Inferior parietal cortex (tissue), 1 donor: ENCODE results near the gene GALNT10.
"Not testable (repeated sequence)": the region's sequence is repeated elsewhere in the genome, so short reads cannot be mapped to it uniquely, and the experiment has no call there.

Experiments
- DNase-seq: peaks from one replicate; pipeline ENCODE4 v3.0.0-alpha.2; 2016; ENCODE audit errors: extremely low spot score

Gene GALNT10

DNA sequence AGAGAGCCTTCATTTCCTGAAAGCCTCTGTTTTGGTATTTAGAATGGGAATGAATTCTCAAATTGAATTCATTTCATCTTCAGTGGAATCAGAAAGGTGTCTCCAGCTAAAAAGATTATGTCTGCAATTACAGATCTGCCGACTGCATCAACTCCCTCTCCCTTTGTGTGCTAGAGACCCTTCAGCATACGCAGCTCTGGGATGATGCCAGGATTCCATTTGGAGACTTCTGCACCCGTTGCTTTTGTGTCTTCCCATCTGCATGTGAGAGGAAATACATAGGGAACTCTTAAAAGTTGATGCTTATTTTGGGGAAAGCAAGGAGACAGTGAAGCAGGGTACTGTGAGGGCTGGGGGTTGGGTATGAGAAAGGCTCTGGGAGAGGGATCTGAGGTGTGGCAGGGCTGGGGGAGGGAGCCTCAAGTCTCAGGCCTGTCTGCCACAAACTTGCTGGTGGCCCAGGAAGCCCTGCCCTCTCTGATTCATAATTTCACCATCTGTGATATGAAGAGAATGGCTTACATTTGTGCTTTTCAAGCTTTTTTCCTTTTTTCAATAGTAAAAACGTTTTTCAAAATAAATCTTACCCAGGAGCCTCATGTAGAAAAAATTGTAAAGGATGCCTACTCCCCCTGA lies 165.6 kb downstream of the GALNT10 start:
- no peak for DNase-seq

DNA sequence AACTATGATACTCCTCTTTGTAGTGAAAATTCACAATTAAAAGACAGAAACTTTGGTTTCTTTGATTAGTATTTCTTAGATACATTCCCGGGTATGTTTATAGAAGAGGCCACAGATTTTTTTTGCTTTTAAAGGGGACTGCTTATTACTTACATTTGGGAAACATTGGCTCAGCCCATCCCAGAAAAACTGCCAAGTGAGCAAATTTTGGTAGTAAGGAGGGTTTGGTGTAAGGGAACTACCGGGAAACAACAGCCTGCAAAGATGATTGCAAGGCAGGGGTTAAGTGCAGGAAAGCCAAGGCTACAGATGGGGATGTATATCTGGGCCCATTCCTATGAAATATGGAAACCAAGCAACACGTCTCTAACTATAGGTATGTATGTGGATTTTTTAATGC lies 166.4 kb downstream of the GALNT10 start:
- DNase-seq = no peak

DNA sequence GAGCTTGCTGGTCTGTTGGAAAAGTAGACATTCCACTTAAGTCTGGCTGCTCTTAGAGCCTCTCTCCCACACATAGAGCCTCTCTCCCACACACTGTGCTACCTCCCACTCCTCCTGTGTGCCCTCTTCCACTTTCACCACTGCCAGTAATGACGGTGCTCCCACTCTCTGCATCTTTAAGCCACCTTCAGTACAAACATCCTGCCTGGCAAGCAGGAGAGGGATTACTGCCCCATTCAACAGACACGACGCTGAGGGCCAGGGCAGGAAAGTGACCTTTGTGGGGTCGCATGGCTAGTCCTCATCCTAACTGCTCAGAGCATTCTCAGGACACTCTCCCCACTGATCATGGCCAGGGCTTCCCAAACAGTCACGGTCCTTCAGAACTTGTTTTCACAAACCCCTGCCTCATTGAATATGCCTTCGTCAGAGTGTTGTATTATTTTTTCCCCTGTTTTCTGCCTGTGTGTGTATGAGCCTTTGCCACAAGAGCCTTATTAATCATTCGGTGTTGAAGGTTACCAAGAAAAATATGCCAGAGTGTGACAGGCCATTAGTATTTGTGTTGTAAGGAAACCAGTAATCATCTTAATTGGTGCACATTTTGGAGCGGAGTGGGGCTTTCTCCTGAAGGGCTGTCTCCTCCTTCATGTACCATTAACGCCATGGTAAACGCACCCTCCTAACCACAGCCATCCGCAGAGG lies 168.1 kb downstream of the GALNT10 start:
- DNase-seq = no peak

- no peak for DNase-seq
These were observed 168.7 kb downstream of the GALNT10 start for GRCh38 chr5:154359221-154359573.

DNA sequence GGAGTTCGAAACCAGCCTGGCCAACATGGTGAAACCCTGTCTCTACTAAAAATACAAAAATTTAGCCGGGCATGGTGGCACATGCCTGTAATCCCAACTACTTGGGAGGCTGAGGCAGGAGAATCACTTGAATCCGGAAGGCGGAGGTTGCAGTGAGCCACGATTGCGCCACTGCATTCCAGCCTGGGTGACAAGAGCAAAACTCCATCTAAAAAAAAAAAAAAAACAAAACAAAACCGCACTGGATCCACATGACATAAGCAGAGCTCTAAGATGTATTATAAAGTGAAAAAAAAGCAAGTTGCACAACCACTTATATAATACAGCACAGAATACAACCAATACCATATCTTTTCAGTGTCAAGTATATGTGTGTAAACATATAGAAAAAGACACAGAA lies 169.7 kb downstream of the GALNT10 start:
- not testable (repeated sequence) for DNase-seq

- DNase-seq = no peak
These were observed 172.9 kb downstream of the GALNT10 start for GRCh38 chr5:154363411-154363810.

GRCh38 chr5:154364771-154365170 lies 174.2 kb downstream of the GALNT10 start:
- DNase-seq = no peak

DNA sequence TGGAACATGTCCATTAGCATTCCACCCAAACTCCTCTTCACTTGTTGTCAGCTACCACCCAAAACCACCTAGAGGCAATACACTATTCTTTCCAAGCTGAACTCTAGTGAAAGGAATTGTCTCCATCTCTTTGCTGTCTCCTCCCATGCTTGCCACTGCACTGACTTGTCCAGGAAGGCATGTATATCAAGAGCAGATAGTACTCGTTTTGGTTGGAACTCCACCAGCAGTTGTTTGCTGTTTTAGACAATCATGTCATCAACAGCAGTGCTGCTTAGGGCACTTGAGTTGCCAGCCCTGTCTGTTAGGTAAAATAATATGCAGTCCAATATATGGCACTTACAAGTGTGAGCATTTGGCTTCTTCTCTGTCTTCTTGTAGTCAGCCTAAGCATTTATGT lies 175.3 kb downstream of the GALNT10 start:
- no peak for DNase-seq

DNA sequence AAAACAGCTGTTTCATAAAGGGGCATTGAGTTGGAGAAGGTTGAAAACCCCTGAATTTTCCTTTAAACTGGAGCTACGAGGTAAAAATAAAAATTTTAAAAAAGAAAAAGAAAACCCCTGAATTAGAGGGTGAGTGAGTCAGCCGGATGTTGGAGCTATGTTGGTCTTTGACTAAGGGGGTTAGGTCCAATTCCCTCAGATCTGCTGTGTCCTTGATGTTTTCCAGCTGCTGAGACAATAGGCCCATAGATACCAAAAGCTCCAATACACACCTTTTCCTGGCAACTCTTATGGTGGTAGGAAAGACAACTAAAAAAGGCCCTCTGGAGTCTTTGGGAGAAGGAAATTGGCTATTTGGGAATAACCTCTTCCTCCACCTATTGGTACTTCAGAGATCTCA lies 175.8 kb downstream of the GALNT10 start:
- DNase-seq = no peak

DNA sequence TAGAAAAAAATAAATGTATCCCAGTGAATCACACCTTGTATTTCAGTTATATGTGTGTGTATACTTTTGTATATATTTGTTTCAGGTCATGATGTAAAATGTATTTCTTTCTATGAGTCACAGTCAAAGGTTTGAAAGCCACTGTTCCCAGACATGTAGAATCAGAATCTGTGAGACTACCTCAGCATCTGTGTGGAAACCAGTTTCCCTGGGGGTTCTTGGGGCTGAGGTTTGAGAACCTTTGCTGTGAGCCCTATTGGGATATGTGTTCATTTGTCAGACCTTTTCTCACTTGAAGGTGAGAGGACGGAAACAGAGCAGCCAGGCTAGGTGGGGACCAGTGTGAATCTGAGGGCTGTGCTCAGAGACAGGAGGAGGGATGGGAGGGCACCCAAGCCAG lies 176.6 kb downstream of the GALNT10 start:
- no peak for DNase-seq

DNA sequence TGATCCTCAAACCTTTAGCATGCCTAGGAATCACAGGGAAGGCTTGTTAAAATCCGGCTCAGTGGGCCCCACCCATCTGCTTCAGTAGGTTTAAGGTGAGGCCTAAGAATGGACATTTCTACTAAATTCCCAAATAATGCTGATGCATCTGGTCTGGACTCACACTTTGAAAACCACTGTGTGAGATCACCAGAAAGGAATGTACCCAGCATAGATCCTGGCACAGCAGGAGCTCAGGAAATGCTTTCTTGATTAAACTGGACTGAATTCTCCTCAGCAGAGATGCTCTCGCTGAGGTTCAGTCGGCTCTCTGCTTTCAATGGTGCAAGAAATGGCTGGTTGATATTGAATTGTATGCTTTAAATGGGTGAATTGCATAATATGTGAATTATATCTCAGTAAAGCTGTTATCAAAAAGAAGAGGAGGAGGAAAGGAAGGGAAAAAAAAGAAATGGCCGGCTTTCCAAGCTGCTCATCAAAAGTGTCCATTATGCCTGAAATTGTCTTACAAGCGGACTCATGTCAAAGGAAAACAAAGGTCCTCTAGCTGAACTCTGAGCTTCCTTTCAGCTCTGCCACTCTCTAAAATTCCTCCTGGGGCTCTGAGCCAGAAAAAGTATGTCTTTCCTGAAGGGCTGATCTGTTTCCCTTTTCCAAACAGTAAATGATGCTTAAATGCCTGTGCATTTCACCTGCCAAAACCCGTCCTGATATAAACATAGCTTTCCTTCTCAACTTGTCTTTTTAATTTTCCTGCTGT lies 177.7 kb downstream of the GALNT10 start:
- DNase-seq = no peak

DNA sequence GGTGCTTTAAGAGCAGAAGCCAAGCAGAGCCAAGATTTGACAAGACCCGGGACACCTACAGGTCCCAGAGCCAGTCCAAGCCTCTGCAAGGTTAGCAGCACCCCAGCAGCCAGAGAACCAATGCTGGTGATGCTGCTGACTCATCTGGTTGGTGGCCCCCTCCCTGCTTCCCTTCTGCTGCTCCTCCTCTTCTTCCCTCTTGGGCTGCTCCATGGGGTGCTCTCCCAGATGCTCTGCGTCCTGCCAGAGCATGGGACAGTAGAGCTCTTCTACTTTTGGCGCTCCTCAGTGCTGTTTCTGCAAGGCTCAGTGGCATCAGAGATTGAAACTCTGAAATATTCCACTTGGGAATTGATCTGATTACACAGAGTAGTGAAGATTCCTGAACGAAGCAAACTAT lies 179.1 kb downstream of the GALNT10 start:
- no peak for DNase-seq

GRCh38 chr5:154370119-154370518 lies 179.6 kb downstream of the GALNT10 start:
- DNase-seq = no peak

- no peak for DNase-seq
These were observed 180.3 kb downstream of the GALNT10 start for GRCh38 chr5:154370813-154371212.

DNA sequence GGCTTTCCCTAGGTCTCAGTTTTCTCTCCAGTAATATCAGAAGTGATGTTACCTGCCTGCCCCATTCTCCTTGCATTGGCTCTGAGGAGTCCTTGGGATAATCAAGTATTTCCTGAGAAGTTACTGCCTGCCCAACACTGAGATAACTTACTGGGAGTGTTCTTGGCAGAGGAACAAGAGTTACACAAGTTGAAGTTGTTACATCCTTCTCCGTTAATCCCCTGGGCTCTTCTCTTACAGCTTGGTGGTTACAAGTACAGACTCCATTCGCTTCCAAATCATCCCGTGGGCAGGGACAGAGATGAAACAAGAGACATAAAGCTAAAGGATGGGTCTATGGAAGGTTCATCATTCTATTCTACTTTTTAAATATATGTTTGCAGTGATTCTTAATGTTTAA lies 181.2 kb downstream of the GALNT10 start:
- no peak for DNase-seq

DNA sequence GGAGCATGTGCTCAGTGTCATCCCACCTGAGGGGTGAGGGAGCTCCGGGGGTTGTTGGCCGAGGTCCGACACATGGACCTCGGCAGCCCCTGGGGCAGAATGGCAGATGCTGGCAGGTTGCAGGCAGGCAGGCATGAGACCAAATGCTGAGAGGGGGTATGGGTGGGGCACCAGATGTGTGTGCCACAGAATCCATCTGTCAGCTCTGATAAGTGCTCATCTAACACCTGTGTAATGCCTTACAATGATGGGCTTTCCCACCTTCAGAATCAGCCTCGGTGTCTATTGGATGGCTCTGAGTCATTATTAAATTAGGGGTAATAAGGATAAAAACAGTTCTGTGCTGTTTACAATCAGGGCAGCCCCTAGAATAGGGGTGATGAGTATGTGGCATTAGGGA lies 182.1 kb downstream of the GALNT10 start:
- no peak for DNase-seq

DNA sequence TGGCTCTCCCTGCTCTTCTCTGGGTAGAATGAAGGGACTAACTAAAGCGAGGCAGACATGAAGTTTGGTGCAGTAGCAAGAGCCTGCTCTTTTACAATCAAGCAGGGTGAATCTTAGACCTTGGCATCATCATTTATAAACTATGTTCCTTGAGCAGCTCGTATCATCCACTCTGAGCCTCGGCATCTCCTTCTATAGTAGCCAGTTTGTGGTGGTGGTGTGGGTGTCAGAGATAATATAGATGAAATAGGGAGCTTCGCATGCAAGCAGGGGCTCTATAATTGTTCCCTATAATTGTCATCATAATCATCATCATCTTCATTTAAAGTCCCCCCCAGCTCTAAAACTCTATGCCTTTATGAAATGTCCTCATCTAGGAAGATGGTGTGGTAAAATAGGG lies 182.8 kb downstream of the GALNT10 start:
- no peak for DNase-seq

GRCh38 chr5:154373729-154374179 lies 183.2 kb downstream of the GALNT10 start:
- no peak for DNase-seq

- no peak for DNase-seq
These were observed 183.7 kb downstream of the GALNT10 start for GRCh38 chr5:154374264-154374663.

DNA sequence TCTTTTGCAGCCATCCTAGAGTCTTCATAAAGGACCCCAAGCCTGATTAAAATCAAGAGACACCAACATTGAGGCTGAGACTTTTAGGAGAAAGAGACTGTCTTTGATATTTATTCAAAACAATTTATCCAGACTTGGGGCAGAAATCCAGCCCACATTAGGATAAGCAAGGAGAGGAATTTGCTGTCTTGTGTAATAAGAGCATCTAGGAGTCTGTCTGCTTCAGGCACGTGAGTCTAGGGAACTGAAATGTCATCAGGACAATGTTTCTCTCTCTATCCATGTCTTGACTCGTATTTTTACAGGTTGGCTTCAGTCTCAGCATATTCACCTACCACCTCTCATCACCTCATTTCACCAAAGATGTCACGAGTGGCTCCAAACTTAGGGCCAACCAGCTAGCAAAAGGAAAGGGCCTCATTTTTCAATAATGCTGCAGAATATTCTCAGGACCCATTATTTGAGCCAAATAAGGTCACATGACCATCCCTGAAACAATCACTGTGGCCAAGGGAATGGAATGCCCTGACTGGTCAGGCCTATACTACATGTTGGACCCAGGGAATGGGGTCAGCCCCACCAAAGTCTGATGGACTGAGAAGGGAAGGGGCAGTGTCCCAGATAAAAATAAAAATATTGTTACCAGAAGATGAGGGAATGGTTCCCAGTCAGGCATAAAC lies 184.9 kb downstream of the GALNT10 start:
- no peak for DNase-seq

GRCh38 chr5:154376481-154376880 lies 185.9 kb downstream of the GALNT10 start:
- no peak for DNase-seq

- DNase-seq = no peak
These were observed 187.4 kb downstream of the GALNT10 start for GRCh38 chr5:154377754-154378533.
